ENCODE results near the gene RGS17. TPM values are rescaled to one million over a fixed set of nuclear protein-coding genes. Genes with fewer than 3 reads are reported as not detected.

Gene RGS17
- total and polyA plus RNA-seq, 10 of the 15 experiments (the other 5 are each of a cell fraction or from before 2014, with no cell fraction given), result 0.06 to 0.29 (median 0.14) TPM; not detected in 4

GRCh38 chr6:153103319-153103655, 27.8 kb downstream of the RGS17 start:
- Histone ChIP-seq H3K79me2 (ENCODE audit: control insufficient read depth, insufficient read depth, low read length) (no peaks in the 10 kb centered on the region), H3K9ac (ENCODE audit: control insufficient read depth, insufficient read depth, low read length) (no peak overlapping the region), H3K36me3 (ENCODE audit: control insufficient read depth in 2 of 2, insufficient read depth in 2 of 2, low read length in 1 of 2) (no peaks in the 10 kb centered on the region), H3K27me3 (replicated peaks in 1 of 2; ENCODE audit: control insufficient read depth in 2 of 2, insufficient read depth in 2 of 2, low read length in 1 of 2) (no peaks in the 10 kb centered on the region), H4K20me1 (ENCODE audit: control insufficient read depth, insufficient read depth) (no peaks in the 10 kb centered on the region), H3K4me3 (no peak overlapping the region), H3K4me1 (ENCODE audit: control insufficient read depth, insufficient read depth, low read length) (no peaks in the 10 kb centered on the region), H3K4me2 (ENCODE audit: control insufficient read depth, insufficient read depth) (no peak overlapping the region), H3K9me3 (replicated peaks; ENCODE audit: control insufficient read depth, insufficient read depth, low read length) (no peaks in the 10 kb centered on the region), H2AFZ (ENCODE audit: control insufficient read depth, low read depth, low read length) (no peak overlapping the region), H3K27ac (ENCODE audit: control insufficient read depth, insufficient read depth) (no peak overlapping the region)
- 67% methylated on average over 6 of the region's 6 CpGs for WGBS (ENCODE audit: insufficient coverage, insufficient replicate concordance, low lambda C conversion rate, missing lambda C conversion rate)
- in situ Hi-C loops (cut with MboI), result no loop called here
- DNase-seq (ENCODE audit: low read depth, low spot score) (no peak), ATAC-seq (no peak), FAIRE-seq (no peak)
- TF ChIP-seq BCL11A (IDR thresholded peaks at IDR 0.05; ENCODE audit: low read depth, low read length), result no peak
- TF ChIP-seq MEF2A (IDR thresholded peaks at IDR 0.05; ENCODE audit: insufficient read depth, low read depth, low read length), result no peak
- TF ChIP-seq EP300 (IDR thresholded peaks at IDR 0.05; ENCODE audit: borderline replicate concordance in 1 of 2, control insufficient read depth in 1 of 2, low read depth in 2 of 2, low read length in 2 of 2), result no peak
- no peak for TF ChIP-seq EED (IDR thresholded peaks at IDR 0.05; ENCODE audit: low read depth)
- no peak for TF ChIP-seq KAT2A (conservative IDR thresholded peaks at IDR 0.05; ENCODE audit: control insufficient read depth, low read depth, low read length)
- no peak for TF ChIP-seq ELK1 (IDR thresholded peaks at IDR 0.05; ENCODE audit: low read depth, low read length)
- no peak for TF ChIP-seq RFX5 (IDR thresholded peaks at IDR 0.05; ENCODE audit: low read depth, low read length)
- no peak for TF ChIP-seq CTCF (IDR thresholded peaks at IDR 0.05 in 2 of 3, conservative IDR thresholded peaks at IDR 0.05 in 1 of 3; ENCODE audit: control insufficient read depth in 2 of 3, extremely low read depth in 1 of 3, insufficient read depth in 1 of 3, low read depth in 3 of 3, low read length in 3 of 3)
- TF ChIP-seq GATAD2B (conservative IDR thresholded peaks at IDR 0.05; ENCODE audit: low read depth), result no peak
- no peak for TF ChIP-seq STAT3 (IDR thresholded peaks at IDR 0.05; ENCODE audit: low read depth, low read length)
- TF ChIP-seq SPI1 (IDR thresholded peaks at IDR 0.05; ENCODE audit: borderline replicate concordance, insufficient read depth, low read depth, low read length), result no peak
- TF ChIP-seq SUZ12 (IDR thresholded peaks at IDR 0.05; ENCODE audit: unreplicated experiment), result no peak
- no peak for TF ChIP-seq YBX1 (IDR thresholded peaks at IDR 0.05)
- no peak for TF ChIP-seq ZBTB11 (CRISPR knock-in tag; IDR thresholded peaks at IDR 0.05)
- TF ChIP-seq ZNF24 (IDR thresholded peaks at IDR 0.05), result no peak
- ChIA-PET POLR2A (interaction anchor here (1.4 kb wide), 1 partner anchor 14 kb away, joined by 4 read pairs; no protein-coding TSS in a partner anchor), RAD21 (ENCODE audit: unreplicated experiment) (interaction anchor here (1.2 to 1.7 kb wide), 2 partner anchors 11 to 16 kb away, joined by 4 read pairs; no protein-coding TSS in a partner anchor), CTCF (no interaction called here), SMC1A (ENCODE audit: uncharacterized antibody, unreplicated experiment) (interaction anchor here (1.3 to 2.7 kb wide), 5 partner anchors 10 to 209 kb away, joined by 3 to 15 read pairs (median 8); no protein-coding TSS in a partner anchor)
- intact Hi-C loops (cut with micrococcal nuclease; ENCODE audit: unreplicated experiment), result no loop called here
- BruUV-seq (replicated peaks), result no TSS peak
